HG03571 (cell line): ENCODE measurements around the gene PDILT.
"Not testable (repeated sequence)": the region's sequence is repeated elsewhere in the genome, so short reads cannot be mapped to it uniquely, and the experiment has no call there.

Experiments
- ATAC-seq: cut with Tn5 transposase; IDR thresholded peaks from one replicate; pipeline ENCODE4 v1.9.1; 2021; ENCODE audit not compliant: unreplicated experiment

PDILT gene

GRCh38 chr16:20404637-20405036, at the start of gene PDILT:
Gene PDILT, minus strand, starts transcription at chr16:20404737. Its CDS starts 5,437 bp downstream, at chr16:20399300.
- ATAC-seq = no peak

GRCh38 chr16:20453633-20454032, 49.1 kb upstream of the PDILT start:
- not testable (repeated sequence) for ATAC-seq

GRCh38 chr16:20451364-20451763, 46.8 kb upstream of the PDILT start, which contains the start of gene ACSM2A:
Gene ACSM2A, plus strand, starts transcription at chr16:20451521. Its CDS starts 8,594 bp downstream, at chr16:20460115.
- ATAC-seq = not testable (repeated sequence)

GRCh38 chr16:20446652-20447393, 42.3 kb upstream of the PDILT start:
- not testable (repeated sequence) for ATAC-seq

- ATAC-seq = not testable (repeated sequence)
These were observed 37.3 kb upstream of the PDILT start for GRCh38 chr16:20441859-20442258.

GRCh38 chr16:20441191-20441590, 36.7 kb upstream of the PDILT start:
- ATAC-seq = no peak

GRCh38 chr16:20440731-20441130, 36.2 kb upstream of the PDILT start:
- ATAC-seq = not testable (repeated sequence)

GRCh38 chr16:20439820-20440231, 35.3 kb upstream of the PDILT start:
- ATAC-seq = not testable (repeated sequence)

GRCh38 chr16:20438950-20439349, 34.4 kb upstream of the PDILT start:
- ATAC-seq = not testable (repeated sequence)

- no peak for ATAC-seq
These were observed 26.4 kb upstream of the PDILT start for GRCh38 chr16:20430948-20431347.

- not testable (repeated sequence) for ATAC-seq
These were observed 25.9 kb upstream of the PDILT start for GRCh38 chr16:20430480-20430879.

- not testable (repeated sequence) for ATAC-seq
These were observed 25.0 kb upstream of the PDILT start for GRCh38 chr16:20429499-20429898.

- ATAC-seq = not testable (repeated sequence)
These were observed 22.9 kb upstream of the PDILT start for GRCh38 chr16:20427401-20427797.

GRCh38 chr16:20424129-20424866, 19.8 kb upstream of the PDILT start:
- no peak for ATAC-seq

- not testable (repeated sequence) for ATAC-seq
These were observed 19.2 kb upstream of the PDILT start for GRCh38 chr16:20423772-20424128.

GRCh38 chr16:20421748-20422147, 17.2 kb upstream of the PDILT start:
- ATAC-seq = not testable (repeated sequence)

GRCh38 chr16:20419093-20419492, 14.6 kb upstream of the PDILT start:
- not testable (repeated sequence) for ATAC-seq

- ATAC-seq = no peak
These were observed 11.0 kb upstream of the PDILT start for GRCh38 chr16:20415541-20415940.

GRCh38 chr16:20411055-20411454, 6.5 kb upstream of the PDILT start:
- no peak for ATAC-seq

GRCh38 chr16:20410121-20410723, 5.7 kb upstream of the PDILT start:
- peak; percentile 68 for ATAC-seq

- peak; percentile 44 for ATAC-seq
These were observed 5.0 kb upstream of the PDILT start, which contains the start of gene ACSM5 for GRCh38 chr16:20409398-20410120. Gene ACSM5, plus strand, starts transcription at chr16:20409534. Its CDS starts 1,951 bp downstream, at chr16:20411485.
